ENCODE measurements around the gene SPRING1. TPM values are rescaled to one million over a fixed set of nuclear protein-coding genes. Genes with fewer than 3 reads are reported as not detected.
"Not testable (repeated sequence)": the region's sequence is repeated elsewhere in the genome, so short reads cannot be mapped to it uniquely, and the experiment has no call there.

Gene SPRING1
- total and polyA plus RNA-seq, 9 donors, result 9.0 to 20.5 (median 13.5) TPM

DNA sequence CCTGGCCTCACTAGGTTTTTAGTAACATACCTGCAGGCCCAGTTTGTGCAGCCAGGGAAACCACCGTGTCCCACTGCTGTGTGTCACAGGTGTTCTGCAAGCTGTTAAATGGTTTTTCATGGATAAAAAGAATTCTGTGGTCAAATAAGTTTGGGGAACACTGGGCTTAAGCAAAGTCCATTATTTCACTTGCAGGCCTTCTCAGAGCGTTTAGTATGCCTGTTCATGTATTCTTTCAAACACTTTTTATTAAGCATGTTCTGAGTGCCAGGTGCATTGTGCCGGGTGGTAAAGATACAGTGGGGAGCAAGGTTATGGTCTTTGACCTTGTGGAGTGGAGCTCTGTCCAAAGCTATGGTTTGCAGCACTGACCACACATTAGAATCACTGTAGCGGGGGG, 7.7 kb upstream of the SPRING1 start:
- no peaks in the 10 kb centered on the region for H3K36me3 ChIP-seq (ENCODE audit: control insufficient read depth, insufficient read depth, low read length)
- no peaks in the 10 kb centered on the region for H3K27me3 ChIP-seq (ENCODE audit: control insufficient read depth, insufficient read depth, low read length)
- H3K9me3 ChIP-seq (replicated peaks; ENCODE audit: control insufficient read depth, low read depth, low read length), result no peaks in the 10 kb centered on the region
- no peak for DNase-seq
- peaks cover 3% of the 10 kb centered on the region for H3K4me1 ChIP-seq (ENCODE audit: control insufficient read depth, insufficient read depth, low read length)
- 100% methylated on average over 2 of the region's 4 CpGs for WGBS (ENCODE audit: insufficient coverage)
- no peak overlapping the region for H3K27ac ChIP-seq (ENCODE audit: low read length)
- H3K4me3 ChIP-seq (ENCODE audit: low read length), result no peak overlapping the region

DNA sequence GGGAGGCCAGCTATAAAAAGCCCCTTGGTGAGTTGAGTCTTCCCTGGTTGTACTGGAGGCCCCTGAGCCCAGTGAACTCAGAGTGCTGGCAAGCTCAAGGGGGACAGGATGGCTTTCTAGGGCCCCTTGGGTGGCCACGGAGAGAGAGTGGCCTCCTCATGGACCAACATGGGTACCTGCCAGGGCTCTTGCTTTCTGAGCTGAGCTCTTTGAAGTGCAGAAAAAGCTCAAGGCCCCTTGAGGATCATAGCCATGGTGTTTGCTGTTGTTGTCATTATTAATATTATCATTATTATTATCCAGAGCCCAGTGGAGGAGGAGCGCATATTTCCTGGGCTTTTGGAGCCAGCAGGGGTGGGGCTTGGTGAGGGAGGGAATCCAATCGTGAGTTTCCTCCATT, 6.9 kb upstream of the SPRING1 start:
- DNase-seq, result peak; percentile 58
- Histone ChIP-seq H3K27ac (ENCODE audit: low read length) (no peak overlapping the region), H3K9me3 (replicated peaks; ENCODE audit: control insufficient read depth, low read depth, low read length) (no peaks in the 10 kb centered on the region), H3K4me3 (ENCODE audit: low read length) (no peak overlapping the region), H3K4me1 (ENCODE audit: control insufficient read depth, insufficient read depth, low read length) (peaks cover 3% of the 10 kb centered on the region), H3K27me3 (ENCODE audit: control insufficient read depth, insufficient read depth, low read length) (no peaks in the 10 kb centered on the region), H3K36me3 (ENCODE audit: control insufficient read depth, insufficient read depth, low read length) (no peaks in the 10 kb centered on the region)
- WGBS (ENCODE audit: insufficient coverage), result 13% methylated on average over 1 of the region's 3 CpGs

DNA sequence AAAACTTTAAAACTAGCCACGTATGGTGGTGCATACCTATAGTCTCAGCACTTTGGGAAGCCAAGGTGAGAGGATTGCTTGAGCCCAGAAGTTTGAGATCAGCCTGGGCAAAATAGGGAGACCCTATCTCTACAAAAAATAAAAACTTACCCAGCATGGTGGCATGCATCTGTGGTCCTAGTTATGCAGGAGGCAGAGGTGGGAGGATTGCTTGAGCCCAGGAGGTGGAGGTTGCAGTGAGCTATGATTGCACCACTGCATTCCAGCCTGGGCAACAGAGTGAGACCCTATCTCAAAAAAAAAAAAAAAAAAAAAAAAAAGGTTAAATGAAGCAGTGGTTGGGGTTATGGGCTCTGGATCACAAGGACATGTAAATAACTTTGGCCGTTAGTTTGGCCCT, 4.9 kb upstream of the SPRING1 start:
- no CpG with 5 or more reads among the region's 2 CpGs for WGBS (ENCODE audit: insufficient coverage)
- not testable (repeated sequence) for H3K4me3 ChIP-seq (ENCODE audit: low read length); H3K27ac ChIP-seq (ENCODE audit: low read length); H3K27me3 ChIP-seq (ENCODE audit: control insufficient read depth, insufficient read depth, low read length); H3K4me1 ChIP-seq (ENCODE audit: control insufficient read depth, insufficient read depth, low read length); DNase-seq; H3K9me3 ChIP-seq (replicated peaks; ENCODE audit: control insufficient read depth, low read depth, low read length); H3K36me3 ChIP-seq (ENCODE audit: control insufficient read depth, insufficient read depth, low read length)

DNA sequence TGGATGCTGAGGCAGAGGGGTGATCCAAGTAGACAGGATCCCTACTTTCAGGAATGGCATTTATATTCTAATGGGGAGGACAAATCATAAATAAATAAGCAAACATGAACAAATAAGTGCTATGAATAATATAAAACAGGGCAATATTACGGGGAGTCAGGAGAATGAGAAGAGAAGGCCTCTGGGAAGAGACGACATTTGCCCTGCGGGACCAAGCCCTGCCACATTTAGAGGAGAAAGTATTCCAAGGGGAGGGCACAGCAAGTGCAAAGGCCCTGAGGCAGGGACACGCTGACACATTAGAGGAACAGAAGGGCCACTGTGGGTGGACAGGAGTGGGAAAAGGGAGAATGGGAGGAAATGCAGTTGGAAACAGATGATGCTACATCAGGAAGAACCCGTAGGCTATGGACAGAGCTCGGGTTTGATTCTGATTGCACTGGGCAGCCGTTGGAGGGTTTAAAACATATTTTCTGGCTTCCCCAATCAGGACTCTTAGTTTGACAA, 1.6 kb upstream of the SPRING1 start:
- no peaks in the 10 kb centered on the region for H3K27me3 ChIP-seq (ENCODE audit: control insufficient read depth, insufficient read depth, low read length)
- 93% methylated on average over 5 of the region's 7 CpGs for WGBS (ENCODE audit: insufficient coverage)
- H3K36me3 ChIP-seq (ENCODE audit: control insufficient read depth, insufficient read depth, low read length), result peaks cover under 1% of the 10 kb centered on the region
- H3K9me3 ChIP-seq (replicated peaks; ENCODE audit: control insufficient read depth, low read depth, low read length), result no peaks in the 10 kb centered on the region
- H3K4me1 ChIP-seq (ENCODE audit: control insufficient read depth, insufficient read depth, low read length), result peaks cover 16% of the 10 kb centered on the region
- H3K4me3 ChIP-seq (ENCODE audit: low read length), result no peak overlapping the region
- H3K27ac ChIP-seq (ENCODE audit: low read length), result no peak overlapping the region
- no peak for DNase-seq

DNA sequence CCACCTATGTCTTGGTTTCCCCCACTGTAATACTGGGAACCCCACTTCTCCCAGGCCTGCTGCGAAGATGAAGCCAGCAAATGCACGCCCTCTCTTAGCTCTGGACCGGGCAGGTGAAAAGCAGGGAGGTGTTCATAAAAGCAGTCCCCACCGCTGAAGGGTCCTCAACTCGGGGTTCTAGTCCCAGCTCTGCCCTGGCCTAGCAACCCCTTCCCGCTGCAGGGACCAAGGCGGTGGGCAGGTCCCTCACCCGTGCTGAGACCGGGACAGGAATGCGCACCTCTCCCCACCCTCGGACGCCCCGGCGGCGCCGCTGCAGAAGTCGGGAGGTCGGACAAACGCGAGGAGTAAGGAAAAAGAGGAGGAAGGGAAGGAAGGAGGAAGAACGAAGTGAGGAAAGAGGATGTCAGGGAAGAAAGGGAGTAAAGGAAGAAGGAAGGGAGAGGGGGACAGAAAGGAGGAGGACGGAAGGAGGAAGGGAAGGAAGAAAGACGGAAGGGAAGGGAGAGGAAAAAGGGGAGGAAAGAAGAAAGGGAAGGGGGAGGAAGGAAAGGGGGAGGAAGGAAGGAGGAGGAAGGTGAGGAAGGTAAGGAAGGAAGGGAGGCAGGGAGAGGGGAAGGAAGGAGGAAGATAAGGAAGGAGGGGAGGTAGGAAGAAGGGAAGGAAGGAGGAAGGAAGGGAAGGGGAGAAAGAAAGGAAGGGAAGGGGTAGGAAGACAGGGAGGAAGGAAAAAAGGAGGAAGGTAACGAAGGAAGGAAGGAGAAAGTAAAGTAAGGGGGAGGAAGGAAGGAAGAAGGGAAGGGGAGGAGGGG, 701 bp downstream of the SPRING1 start:
- peaks cover 9% of the 10 kb centered on the region for H3K36me3 ChIP-seq (ENCODE audit: control insufficient read depth, insufficient read depth, low read length)
- peaks cover 13% of the 10 kb centered on the region for H3K4me1 ChIP-seq (ENCODE audit: control insufficient read depth, insufficient read depth, low read length)
- no peak overlapping the region for H3K27ac ChIP-seq (ENCODE audit: low read length)
- no peak for DNase-seq
- H3K27me3 ChIP-seq (ENCODE audit: control insufficient read depth, insufficient read depth, low read length), result no peaks in the 10 kb centered on the region
- no peaks in the 10 kb centered on the region for H3K9me3 ChIP-seq (replicated peaks; ENCODE audit: control insufficient read depth, low read depth, low read length)
- H3K4me3 ChIP-seq (ENCODE audit: low read length), result peak overlapping the region; percentile 65
- under 1% methylated on average over 18 of the region's 24 CpGs for WGBS (ENCODE audit: insufficient coverage)

DNA sequence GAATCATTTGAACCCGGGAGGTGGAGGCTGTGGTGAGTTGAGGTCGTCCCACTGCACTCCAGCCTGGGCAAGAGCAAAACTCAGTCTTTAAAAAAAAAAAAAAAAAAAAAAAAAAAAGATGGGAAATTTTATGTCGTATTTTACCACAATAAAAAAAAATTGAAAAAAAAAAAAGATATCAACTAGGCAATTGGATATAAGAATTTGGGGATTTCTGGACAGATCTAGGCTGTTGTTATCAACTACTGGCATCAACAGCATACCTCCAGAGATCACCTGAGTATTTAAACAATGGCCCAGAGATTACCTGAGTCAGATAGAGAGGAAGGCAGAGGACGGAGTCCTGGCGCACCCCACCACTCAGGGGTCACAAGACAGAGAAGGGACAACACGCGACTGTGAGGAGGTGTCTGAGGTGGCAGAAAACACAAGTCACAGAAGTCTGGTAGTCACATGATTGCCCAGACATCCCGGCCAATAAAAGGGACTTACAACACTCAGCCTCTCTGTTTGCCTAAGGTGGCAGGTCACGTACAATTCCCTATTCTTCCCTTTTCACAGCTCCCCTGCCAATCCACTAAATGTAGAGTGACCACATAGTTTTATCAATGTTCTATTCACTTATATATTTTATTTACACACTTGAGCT, 1.8 kb downstream of the SPRING1 start:
- no peak for DNase-seq
- 65% methylated on average over 5 of the region's 9 CpGs for WGBS (ENCODE audit: insufficient coverage)
- H3K4me3 ChIP-seq (ENCODE audit: low read length), result peak overlapping the region; percentile 65
- H3K27ac ChIP-seq (ENCODE audit: low read length), result no peak overlapping the region
- H3K36me3 ChIP-seq (ENCODE audit: control insufficient read depth, insufficient read depth, low read length), result peaks cover 9% of the 10 kb centered on the region
- H3K9me3 ChIP-seq (replicated peaks; ENCODE audit: control insufficient read depth, low read depth, low read length), result no peaks in the 10 kb centered on the region
- H3K27me3 ChIP-seq (ENCODE audit: control insufficient read depth, insufficient read depth, low read length), result no peaks in the 10 kb centered on the region
- peaks cover 13% of the 10 kb centered on the region for H3K4me1 ChIP-seq (ENCODE audit: control insufficient read depth, insufficient read depth, low read length)

DNA sequence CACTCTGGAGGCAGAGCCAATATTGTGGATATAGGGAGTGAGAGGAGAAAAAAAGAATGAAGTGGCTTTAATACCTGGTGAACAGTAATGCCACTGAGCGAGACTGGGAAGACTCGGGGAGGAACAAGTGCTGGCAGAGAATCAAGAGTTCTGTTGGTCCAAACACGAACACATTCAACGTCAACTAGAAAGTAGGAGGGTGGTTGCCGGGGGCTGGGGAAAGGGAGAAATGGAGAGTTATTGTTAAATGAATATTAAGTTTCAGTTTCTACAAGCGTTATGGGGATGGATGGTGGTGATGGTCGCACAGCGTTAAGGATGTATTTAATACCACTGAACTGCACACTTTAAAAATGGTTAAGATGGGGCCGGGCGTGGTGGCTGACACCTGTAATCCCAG, 2.8 kb downstream of the SPRING1 start:
- Histone ChIP-seq H3K9me3 (replicated peaks; ENCODE audit: control insufficient read depth, low read depth, low read length) (no peaks in the 10 kb centered on the region), H3K27ac (ENCODE audit: low read length) (no peak overlapping the region), H3K27me3 (ENCODE audit: control insufficient read depth, insufficient read depth, low read length) (no peaks in the 10 kb centered on the region), H3K4me3 (ENCODE audit: low read length) (no peak overlapping the region), H3K4me1 (ENCODE audit: control insufficient read depth, insufficient read depth, low read length) (peaks cover 13% of the 10 kb centered on the region), H3K36me3 (ENCODE audit: control insufficient read depth, insufficient read depth, low read length) (peaks cover 9% of the 10 kb centered on the region)
- WGBS (ENCODE audit: insufficient coverage), result 85% methylated on average over 6 of the region's 10 CpGs
- DNase-seq, result no peak

DNA sequence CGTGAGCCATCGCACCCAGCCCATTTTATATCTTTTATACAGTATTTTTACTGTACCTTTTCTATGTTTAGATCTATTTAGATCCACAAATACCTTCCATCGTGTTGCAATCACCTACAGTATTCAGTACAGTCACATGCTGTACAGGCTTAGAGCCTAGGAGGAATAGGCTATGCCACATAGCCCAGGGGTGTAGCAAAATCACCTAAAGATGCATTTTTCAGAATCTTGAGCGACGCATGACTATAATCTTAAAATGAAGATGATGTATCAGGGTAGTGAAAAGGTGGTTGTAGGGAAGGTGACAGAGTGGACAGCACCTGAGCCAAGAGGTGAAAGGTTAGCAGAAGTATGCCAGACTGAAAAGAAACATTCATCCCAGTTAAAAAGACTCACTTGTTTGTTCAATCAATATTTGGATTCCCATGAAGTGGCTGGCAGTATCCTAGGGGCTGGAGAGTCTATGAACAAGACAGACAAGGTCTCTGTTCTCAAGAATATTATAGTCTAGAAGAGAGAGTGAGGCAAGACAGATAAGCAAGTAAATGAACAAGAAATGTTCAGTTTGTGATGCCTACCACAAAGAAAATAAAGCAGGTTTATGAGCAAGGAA, 3.6 kb downstream of the SPRING1 start:
- H3K27me3 ChIP-seq (ENCODE audit: control insufficient read depth, insufficient read depth, low read length), result no peaks in the 10 kb centered on the region
- peaks cover 13% of the 10 kb centered on the region for H3K4me1 ChIP-seq (ENCODE audit: control insufficient read depth, insufficient read depth, low read length)
- no peak overlapping the region for H3K27ac ChIP-seq (ENCODE audit: low read length)
- no peak for DNase-seq
- H3K9me3 ChIP-seq (replicated peaks; ENCODE audit: control insufficient read depth, low read depth, low read length), result no peaks in the 10 kb centered on the region
- peaks cover 9% of the 10 kb centered on the region for H3K36me3 ChIP-seq (ENCODE audit: control insufficient read depth, insufficient read depth, low read length)
- WGBS (ENCODE audit: insufficient coverage), result 100% methylated on average over 2 of the region's 5 CpGs
- no peak overlapping the region for H3K4me3 ChIP-seq (ENCODE audit: low read length)

DNA sequence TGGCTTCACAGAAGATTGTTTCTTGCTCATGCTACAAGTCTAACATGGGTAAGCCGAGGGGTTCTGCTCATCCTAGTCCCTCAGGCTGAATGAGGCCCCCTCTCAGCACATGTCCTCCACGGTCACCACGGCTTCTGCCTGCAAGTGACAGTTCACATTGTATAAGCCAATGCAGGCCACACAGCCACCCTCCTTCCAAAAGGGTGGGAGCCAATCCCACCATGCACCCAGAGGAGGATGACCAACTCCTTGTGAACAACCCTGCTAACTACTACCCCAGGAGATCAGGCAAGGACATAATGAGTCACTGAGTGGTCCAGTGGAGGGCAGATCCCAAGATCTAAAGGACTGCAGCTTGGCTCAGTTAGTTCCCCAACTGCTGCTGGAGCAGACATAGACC, 6.1 kb downstream of the SPRING1 start:
- 89% methylated on average over 1 of the region's 3 CpGs for WGBS (ENCODE audit: insufficient coverage)
- no peaks in the 10 kb centered on the region for H3K27me3 ChIP-seq (ENCODE audit: control insufficient read depth, insufficient read depth, low read length)

DNA sequence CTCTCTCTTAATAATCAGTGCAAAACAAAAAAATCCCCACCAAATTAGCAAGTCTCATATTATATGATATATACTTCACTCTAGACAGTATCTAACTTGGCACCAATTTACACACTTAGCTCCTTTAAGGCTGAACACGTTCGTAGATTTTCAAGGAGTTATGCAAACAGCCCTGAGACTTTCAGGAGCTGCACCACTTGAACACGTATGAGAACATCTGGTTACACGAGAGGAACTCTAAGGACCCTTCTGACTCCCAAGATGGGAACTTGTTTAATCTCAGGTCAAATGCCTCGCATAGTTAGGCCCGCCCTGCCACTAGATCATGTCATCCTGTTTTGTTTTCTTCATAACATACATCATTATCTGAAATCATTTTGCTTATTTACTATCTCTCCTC, 10.0 kb downstream of the SPRING1 start:
- Histone ChIP-seq H3K36me3 (ENCODE audit: control insufficient read depth, insufficient read depth, low read length) (peaks cover 6% of the 10 kb centered on the region), H3K4me3 (ENCODE audit: low read length) (no peak overlapping the region), H3K4me1 (ENCODE audit: control insufficient read depth, insufficient read depth, low read length) (peaks cover 7% of the 10 kb centered on the region), H3K27ac (ENCODE audit: low read length) (no peak overlapping the region), H3K27me3 (ENCODE audit: control insufficient read depth, insufficient read depth, low read length) (no peaks in the 10 kb centered on the region), H3K9me3 (replicated peaks; ENCODE audit: control insufficient read depth, low read depth, low read length) (no peaks in the 10 kb centered on the region)
- WGBS (ENCODE audit: insufficient coverage), result 36% methylated on average over 4 of the region's 6 CpGs
- no peak for DNase-seq

More for the DNA sequence above, 6.1 kb downstream of the SPRING1 start:
- Histone ChIP-seq H3K27ac (ENCODE audit: low read length) (no peak overlapping the region), H3K36me3 (ENCODE audit: control insufficient read depth, insufficient read depth, low read length) (peaks cover 9% of the 10 kb centered on the region), H3K4me3 (ENCODE audit: low read length) (no peak overlapping the region), H3K9me3 (replicated peaks; ENCODE audit: control insufficient read depth, low read depth, low read length) (no peaks in the 10 kb centered on the region), H3K4me1 (ENCODE audit: control insufficient read depth, insufficient read depth, low read length) (peaks cover 13% of the 10 kb centered on the region)
- DNase-seq, result no peak

Measured in muscle of leg (tissue), 11 donors.